MCF 10A (cell line): ENCODE measurements around the gene STRIT1. TPM values are rescaled to one million over a fixed set of nuclear protein-coding genes. Genes with fewer than 3 reads are reported as not detected.
"Not testable (repeated sequence)": the region's sequence is repeated elsewhere in the genome, so short reads cannot be mapped to it uniquely, and the experiment has no call there.

Experiments
- BruUV-seq: library from RNA; stranded (reverse); fragments of 400-500 nt; replicated peaks from 2 replicates; lab custom pipeline; 2021; lab: Mats Ljungman, UMichigan
- CTCF ChIA-PET: fragments of 300-600 bp; sonication (Branson Sonifier 250); formaldehyde crosslinking; extraction: SDS; loops from one replicate; lab custom pipeline; 2021; ENCODE audit warnings: antibody characterized with exemption, inconsistent platforms; lab: Yijun Ruan, JAX
- POLR2A ChIA-PET: fragments of 300-600, 350-650 bp; sonication (Branson Sonifier 250); formaldehyde crosslinking; extraction: SDS; loops from one replicate; lab custom pipeline; 2020; ENCODE audit warnings: antibody characterized with exemption, inconsistent platforms; lab: Yijun Ruan, JAX
- DNase-seq: peaks from one replicate; pipeline ENCODE4 v3.0.0-alpha.2; 2018; ENCODE audit not compliant: unreplicated experiment
- H3K27ac Mint-ChIP-seq: one replicate; pipeline ENCODE4 v1.8.0; 2022; ENCODE audit warnings: mild to moderate bottlenecking, low read depth, mixed read lengths; ENCODE audit not compliant: unreplicated experiment
- H3K27me3 Mint-ChIP-seq: one replicate; pipeline ENCODE4 v1.8.0; 2022; ENCODE audit warnings: mixed read lengths; ENCODE audit not compliant: insufficient read depth, unreplicated experiment
- H3K36me3 Mint-ChIP-seq: one replicate; pipeline ENCODE4 v1.8.0; 2022; ENCODE audit warnings: mild to moderate bottlenecking, moderate library complexity, mixed read lengths; ENCODE audit not compliant: insufficient read depth, unreplicated experiment
- H3K4me1 Mint-ChIP-seq: one replicate; pipeline ENCODE4 v1.8.0; 2022; ENCODE audit warnings: mixed read lengths; ENCODE audit not compliant: insufficient read depth, unreplicated experiment
- H3K4me3 Mint-ChIP-seq: one replicate; pipeline ENCODE4 v1.8.0; 2022; ENCODE audit warnings: mild to moderate bottlenecking, moderate library complexity, mixed read lengths; ENCODE audit not compliant: unreplicated experiment
- H3K9me3 Mint-ChIP-seq: one replicate; pipeline ENCODE4 v1.8.0; 2022; ENCODE audit warnings: mixed read lengths; ENCODE audit not compliant: unreplicated experiment
- CTCF ChIP-seq: fragments of 200-600 bp; IDR thresholded peaks from one replicate; pipeline ENCODE4 v1.8.0; 2022; ENCODE audit warnings: antibody characterized with exemption, mild to moderate bottlenecking; ENCODE audit not compliant: unreplicated experiment
- intact Hi-C: fragments of 100-400 bp; cut with micrococcal nuclease; formaldehyde crosslinking; loops from 2 replicates; pipeline ENCODE4 v1.14.1; 2022
- total RNA-seq: library from RNA; stranded (reverse); gene quantifications from 2 replicates; pipeline ENCODE4 v1.2.3, GENCODE V29; 2022

STRIT1 gene
- total RNA-seq, 1 experiment from 2014 or later = not detected

DNA sequence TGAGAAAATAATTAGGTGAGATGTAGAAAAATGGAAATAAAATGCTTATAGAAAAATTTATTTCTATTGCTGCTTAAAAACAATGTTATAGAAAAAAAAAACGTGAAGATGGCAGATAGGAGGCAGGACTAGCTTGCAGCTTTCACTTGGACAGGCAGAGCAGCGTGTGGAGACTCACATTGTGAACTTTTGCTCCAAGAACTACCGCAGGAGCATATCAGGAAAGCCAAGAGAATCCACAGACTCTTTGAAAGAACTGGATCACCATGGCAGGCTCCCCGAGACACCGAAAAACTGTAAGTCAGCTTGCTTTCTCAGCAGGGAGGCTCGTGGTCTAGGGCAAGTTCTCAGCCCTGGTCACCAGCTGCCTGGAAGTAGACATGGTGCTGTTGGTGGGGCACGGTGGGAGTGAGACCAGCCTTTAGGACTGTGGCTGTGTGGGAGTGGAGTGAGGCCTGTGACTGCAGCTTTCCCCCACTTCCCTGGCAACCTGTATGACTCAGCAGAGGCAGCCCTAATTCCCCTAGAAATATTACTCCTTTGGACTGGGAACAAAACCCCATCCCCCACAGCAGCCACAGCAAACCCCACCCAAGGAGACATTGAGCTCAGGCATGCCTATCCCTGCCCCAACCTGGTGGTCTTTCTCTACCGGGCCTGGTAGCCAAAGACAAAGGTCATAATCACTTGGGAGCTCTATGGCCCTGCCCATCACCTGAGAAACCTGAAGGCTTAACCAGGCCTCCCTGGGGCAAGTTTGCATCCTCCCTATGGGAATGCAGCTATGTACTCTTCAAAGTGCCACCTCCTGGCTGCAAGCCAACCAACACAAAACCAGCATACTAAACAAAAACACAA is 22.8 kb downstream of the STRIT1 start:
- no peaks in the 10 kb centered on the region for H3K36me3 Mint-ChIP-seq

DNA sequence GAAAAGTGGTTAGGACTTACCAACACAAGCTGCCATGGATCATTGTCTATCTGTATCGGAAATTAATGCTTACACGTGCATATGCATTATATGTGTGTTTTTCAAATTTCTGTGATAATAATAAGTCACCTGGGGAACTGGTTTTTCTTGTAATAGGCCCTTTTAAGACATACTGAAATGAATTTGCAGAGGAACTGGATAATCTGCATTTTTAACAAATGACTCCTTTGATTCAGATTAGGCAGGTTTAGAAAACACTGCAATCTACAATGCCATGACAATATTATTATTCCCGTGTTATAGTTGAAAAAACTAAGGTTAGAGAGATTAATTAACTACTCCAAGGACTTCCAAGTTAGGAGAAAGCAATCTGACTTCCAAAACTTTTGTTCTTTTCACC is 23.4 kb downstream of the STRIT1 start:
- POLR2A ChIA-PET = no interaction called here
- no peak overlapping the region for H3K4me3 Mint-ChIP-seq
- no TSS peak for BruUV-seq
- H3K27ac Mint-ChIP-seq = no peak overlapping the region
- no peak for DNase-seq
- TF ChIP-seq CTCF = no peak
- intact Hi-C loops = no loop called here
- CTCF ChIA-PET = interaction anchor here (2.0 kb wide), 1 partner anchor 53 kb away, joined by 6 read pairs; no protein-coding TSS in a partner anchor
- no peaks in the 10 kb centered on the region for H3K36me3 Mint-ChIP-seq
- no peaks in the 10 kb centered on the region for H3K27me3 Mint-ChIP-seq
- peaks cover 8% of the 10 kb centered on the region for H3K4me1 Mint-ChIP-seq
- no peaks in the 10 kb centered on the region for H3K9me3 Mint-ChIP-seq

More for the DNA sequence above, 22.8 kb downstream of the STRIT1 start:
- Mint-ChIP-seq H3K4me3 (no peak overlapping the region), H3K27ac (no peak overlapping the region), H3K27me3 (no peaks in the 10 kb centered on the region), H3K9me3 (no peaks in the 10 kb centered on the region), H3K4me1 (peaks cover 8% of the 10 kb centered on the region)
- no TSS peak for BruUV-seq
- ChIA-PET CTCF (interaction anchor here (2.0 kb wide), 1 partner anchor 52 kb away, joined by 6 read pairs; no protein-coding TSS in a partner anchor), POLR2A (interaction anchor here (0.6 kb wide), 1 partner anchor 96 kb away, joined by 3 read pairs; no protein-coding TSS in a partner anchor)
- intact Hi-C loops = no loop called here
- DNase-seq = peak; percentile 29
- no peak for TF ChIP-seq CTCF

GRCh38 chr3:155262855-155263254 is 30.6 kb downstream of the STRIT1 start:
- intact Hi-C loops, H3K4me3 Mint-ChIP-seq, DNase-seq, H3K36me3 Mint-ChIP-seq, H3K4me1 Mint-ChIP-seq, H3K27me3 Mint-ChIP-seq, POLR2A ChIA-PET, H3K27ac Mint-ChIP-seq, H3K9me3 Mint-ChIP-seq, BruUV-seq: not testable (repeated sequence)
- CTCF ChIA-PET = interaction anchor here (0.7 kb wide), 1 partner anchor 43 kb away, joined by 4 read pairs; no protein-coding TSS in a partner anchor

DNA sequence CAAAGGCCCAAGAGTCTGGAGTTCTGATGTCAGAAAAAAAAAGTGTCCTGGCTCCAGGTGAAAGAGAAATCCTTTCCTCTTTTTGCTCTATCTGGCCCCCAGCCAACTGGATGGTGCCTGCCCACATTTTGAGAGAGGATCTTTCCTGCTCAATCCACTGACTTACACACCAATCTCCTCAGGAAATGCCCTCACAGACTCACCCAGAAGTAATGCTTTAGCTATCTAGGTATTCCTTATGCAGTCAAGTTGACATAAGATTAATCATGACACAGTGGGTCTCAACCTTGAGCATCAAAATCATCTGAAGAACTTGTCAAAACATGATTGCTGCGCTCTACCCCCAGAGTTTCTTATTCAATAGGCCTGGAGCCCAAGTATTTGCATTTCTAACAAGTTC is 31.2 kb downstream of the STRIT1 start:
- ChIA-PET POLR2A (no interaction called here), CTCF (interaction anchor here (0.7 kb wide), 1 partner anchor 44 kb away, joined by 4 read pairs; no protein-coding TSS in a partner anchor)
- DNase-seq = no peak
- intact Hi-C loops = no loop called here
- H3K4me1 Mint-ChIP-seq = no peaks in the 10 kb centered on the region
- no peak for TF ChIP-seq CTCF
- no peak overlapping the region for H3K4me3 Mint-ChIP-seq
- peaks cover 7% of the 10 kb centered on the region for H3K9me3 Mint-ChIP-seq
- no peaks in the 10 kb centered on the region for H3K27me3 Mint-ChIP-seq
- H3K27ac Mint-ChIP-seq = no peak overlapping the region
- BruUV-seq = no TSS peak
- no peaks in the 10 kb centered on the region for H3K36me3 Mint-ChIP-seq
